GM12878 (cell line): Measurements from ENCODE around the gene PRPSAP1.

Experiments
- CEBPB ChIP-seq, 2 experiments: fragments of 150-350 bp in 1 of 2; IDR thresholded peaks; 2 replicates each; pipeline ENCODE4 v1.6.1; 2012 to 2014; ENCODE audit warnings: low read depth in 2 of 2, low read length in 2 of 2, borderline replicate concordance in 1 of 2, inconsistent platforms in 1 of 2
- CTCF ChIP-seq, 3 experiments: IDR thresholded peaks in 2 of 3; conservative IDR thresholded peaks in 1 of 3; 2 replicates each; pipeline ENCODE4 v1.5.1; 2011; ENCODE audit warnings: low read depth in 3 of 3, low read length in 3 of 3, mild to moderate bottlenecking in 3 of 3, control low read depth in 2 of 3, moderate library complexity in 2 of 3, inconsistent platforms in 1 of 3, mixed read lengths in 1 of 3; ENCODE audit not compliant: control insufficient read depth in 2 of 3, insufficient read depth in 1 of 3; ENCODE audit errors: extremely low read depth in 1 of 3
- KAT2A ChIP-seq: conservative IDR thresholded peaks from 2 replicates; pipeline ENCODE4 v1.6.1; 2011; ENCODE audit warnings: low read depth, low read length; ENCODE audit not compliant: control insufficient read depth
- NFYB ChIP-seq: IDR thresholded peaks from 2 replicates; pipeline ENCODE4 v1.6.1; 2011; ENCODE audit warnings: low read depth, mild to moderate bottlenecking, low read length, improper control_type of control experiment, moderate library complexity; ENCODE audit not compliant: insufficient read depth
- PAX8 ChIP-seq: fragments of 450-650 bp; IDR thresholded peaks from 2 replicates; pipeline ENCODE4 v1.6.1; 2017; ENCODE audit warnings: mild to moderate bottlenecking, moderate library complexity
- POLR2A ChIP-seq: IDR thresholded peaks from 2 replicates; pipeline ENCODE4 v1.6.1; 2011; ENCODE audit warnings: low read depth, mild to moderate bottlenecking, low read length
- REST ChIP-seq: IDR thresholded peaks from 2 replicates; pipeline ENCODE4 v1.6.1; 2012; ENCODE audit warnings: mild to moderate bottlenecking, low read depth, low read length

GRCh38 chr17:76270770-76271668 lies 82.7 kb downstream of the PRPSAP1 start:
- TF ChIP-seq CTCF (IDR thresholded peaks at IDR 0.05 in 2 of 3, conservative IDR thresholded peaks at IDR 0.05 in 1 of 3; ENCODE audit: control insufficient read depth in 2 of 3, extremely low read depth in 1 of 3, insufficient read depth in 1 of 3, low read depth in 3 of 3, low read length in 3 of 3) (no peak), CEBPB (IDR thresholded peaks at IDR 0.05; ENCODE audit: borderline replicate concordance in 1 of 2, low read depth in 2 of 2, low read length in 2 of 2) (no peak), REST (no peak), POLR2A (peak; percentile 73), PAX8 (no peak), NFYB (no peak), KAT2A (no peak)
